Measurements from ENCODE around the gene KCNMA1.

DNA sequence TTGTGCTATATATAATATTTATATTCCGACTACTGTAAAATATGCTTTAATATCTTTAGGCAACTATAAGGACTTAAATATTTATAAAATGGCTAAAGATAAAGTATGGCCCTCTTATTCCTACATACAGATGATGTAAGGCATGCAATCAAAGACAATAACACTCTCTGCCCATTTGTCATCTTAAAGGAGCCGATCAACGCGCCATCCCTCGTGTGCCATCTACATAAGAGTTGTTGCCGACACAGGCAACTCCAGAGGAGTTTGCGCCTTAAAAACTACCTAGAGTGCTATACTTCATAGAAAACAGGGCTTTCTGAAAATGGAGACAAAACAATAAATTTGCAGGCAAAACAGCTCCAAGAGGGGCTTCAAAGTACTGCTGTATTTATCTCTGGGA lies 709.0 kb downstream of the KCNMA1 start:
- no peak for TF ChIP-seq POLR2A (IDR thresholded peaks at IDR 0.05)
- TF ChIP-seq POLR2AphosphoS5 (IDR thresholded peaks at IDR 0.05; ENCODE audit: insufficient read depth in 1 of 2, low read depth in 1 of 2) = no peak

All from vagina (tissue), 2 donors.